Suppressor macrophage treated with lipopolysaccharide for 1 hour (primary cell): ENCODE results near the gene SYNRG.
"Not testable (repeated sequence)": the region's sequence is repeated elsewhere in the genome, so short reads cannot be mapped to it uniquely, and the experiment has no call there.

Experiments used
- DNase-seq, 3 donors: peaks; one replicate each; pipeline ENCODE4 v3.0.0-alpha.2; 2020 to 2022

SYNRG gene, protein sequence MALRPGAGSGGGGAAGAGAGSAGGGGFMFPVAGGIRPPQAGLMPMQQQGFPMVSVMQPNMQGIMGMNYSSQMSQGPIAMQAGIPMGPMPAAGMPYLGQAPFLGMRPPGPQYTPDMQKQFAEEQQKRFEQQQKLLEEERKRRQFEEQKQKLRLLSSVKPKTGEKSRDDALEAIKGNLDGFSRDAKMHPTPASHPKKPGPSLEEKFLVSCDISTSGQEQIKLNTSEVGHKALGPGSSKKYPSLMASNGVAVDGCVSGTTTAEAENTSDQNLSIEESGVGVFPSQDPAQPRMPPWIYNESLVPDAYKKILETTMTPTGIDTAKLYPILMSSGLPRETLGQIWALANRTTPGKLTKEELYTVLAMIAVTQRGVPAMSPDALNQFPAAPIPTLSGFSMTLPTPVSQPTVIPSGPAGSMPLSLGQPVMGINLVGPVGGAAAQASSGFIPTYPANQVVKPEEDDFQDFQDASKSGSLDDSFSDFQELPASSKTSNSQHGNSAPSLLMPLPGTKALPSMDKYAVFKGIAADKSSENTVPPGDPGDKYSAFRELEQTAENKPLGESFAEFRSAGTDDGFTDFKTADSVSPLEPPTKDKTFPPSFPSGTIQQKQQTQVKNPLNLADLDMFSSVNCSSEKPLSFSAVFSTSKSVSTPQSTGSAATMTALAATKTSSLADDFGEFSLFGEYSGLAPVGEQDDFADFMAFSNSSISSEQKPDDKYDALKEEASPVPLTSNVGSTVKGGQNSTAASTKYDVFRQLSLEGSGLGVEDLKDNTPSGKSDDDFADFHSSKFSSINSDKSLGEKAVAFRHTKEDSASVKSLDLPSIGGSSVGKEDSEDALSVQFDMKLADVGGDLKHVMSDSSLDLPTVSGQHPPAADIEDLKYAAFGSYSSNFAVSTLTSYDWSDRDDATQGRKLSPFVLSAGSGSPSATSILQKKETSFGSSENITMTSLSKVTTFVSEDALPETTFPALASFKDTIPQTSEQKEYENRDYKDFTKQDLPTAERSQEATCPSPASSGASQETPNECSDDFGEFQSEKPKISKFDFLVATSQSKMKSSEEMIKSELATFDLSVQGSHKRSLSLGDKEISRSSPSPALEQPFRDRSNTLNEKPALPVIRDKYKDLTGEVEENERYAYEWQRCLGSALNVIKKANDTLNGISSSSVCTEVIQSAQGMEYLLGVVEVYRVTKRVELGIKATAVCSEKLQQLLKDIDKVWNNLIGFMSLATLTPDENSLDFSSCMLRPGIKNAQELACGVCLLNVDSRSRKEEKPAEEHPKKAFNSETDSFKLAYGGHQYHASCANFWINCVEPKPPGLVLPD (N-terminal part only)

DNA sequence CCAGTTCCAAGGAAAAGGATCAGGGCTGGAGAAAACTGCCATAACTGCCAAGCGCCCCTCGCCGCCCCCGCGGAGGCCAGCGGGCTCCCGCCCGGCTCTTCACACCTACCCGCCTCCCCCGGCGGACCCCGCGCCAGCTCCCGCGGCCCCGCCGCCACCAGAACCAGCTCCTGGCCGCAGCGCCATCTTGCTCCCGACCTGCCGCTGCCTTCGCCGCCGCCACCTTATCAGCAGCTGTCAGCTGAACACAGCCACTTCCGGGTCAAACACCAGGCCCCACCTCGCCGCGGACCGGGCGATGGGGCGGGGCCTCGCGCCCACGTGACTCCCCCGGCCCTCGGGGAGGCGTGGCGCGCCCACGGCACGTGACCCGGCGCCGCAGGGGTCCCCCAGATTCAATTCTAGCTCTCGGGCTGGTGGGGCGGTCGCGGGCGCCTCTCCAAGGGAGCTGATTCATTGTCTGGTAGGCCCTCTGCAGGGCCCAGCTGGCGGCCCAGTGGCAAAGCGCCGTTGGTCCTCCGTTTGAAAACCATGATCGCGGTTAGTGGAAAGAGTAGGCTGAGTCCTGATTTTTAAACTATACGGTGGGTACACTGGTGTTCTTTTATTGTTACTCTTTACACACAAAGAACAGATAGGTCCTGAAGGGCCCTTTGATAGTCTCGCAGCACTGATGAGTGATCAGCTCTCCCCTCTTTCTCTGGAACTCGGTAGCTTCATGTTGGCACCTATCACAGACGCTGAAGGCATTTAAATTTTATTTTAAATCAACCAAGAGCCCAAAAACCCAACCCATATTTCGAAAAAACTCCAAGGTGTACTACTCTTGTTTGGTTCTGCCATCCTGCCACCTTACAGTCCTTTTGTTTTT, at the start of gene SYNRG:
SYNRG (minus strand) TSS at position 249 of the 871 bp plus-strand sequence; CDS start at position 186, 63 bp downstream.
- peak; percentile 93 to 97 (median 96) for DNase-seq

DNA sequence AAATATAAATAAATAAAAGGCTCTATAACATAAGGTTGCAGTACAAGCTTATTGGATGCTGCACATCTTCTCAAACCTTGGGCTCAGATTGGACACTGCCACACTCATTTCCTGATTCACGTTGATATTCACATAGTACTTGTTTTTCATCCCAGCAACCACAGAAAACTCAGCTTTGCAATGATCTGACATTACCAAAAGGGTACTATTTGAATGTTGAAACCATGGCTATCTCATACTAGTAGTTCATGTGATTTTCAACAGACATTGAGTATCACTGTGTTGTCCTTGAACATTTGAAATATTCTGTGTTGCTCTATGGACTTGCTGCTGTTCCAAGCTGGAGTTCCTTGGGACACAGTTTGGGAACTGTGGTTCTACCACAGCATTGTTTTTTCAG, 48.0 kb upstream of the SYNRG start:
- DNase-seq: no peak

DNA sequence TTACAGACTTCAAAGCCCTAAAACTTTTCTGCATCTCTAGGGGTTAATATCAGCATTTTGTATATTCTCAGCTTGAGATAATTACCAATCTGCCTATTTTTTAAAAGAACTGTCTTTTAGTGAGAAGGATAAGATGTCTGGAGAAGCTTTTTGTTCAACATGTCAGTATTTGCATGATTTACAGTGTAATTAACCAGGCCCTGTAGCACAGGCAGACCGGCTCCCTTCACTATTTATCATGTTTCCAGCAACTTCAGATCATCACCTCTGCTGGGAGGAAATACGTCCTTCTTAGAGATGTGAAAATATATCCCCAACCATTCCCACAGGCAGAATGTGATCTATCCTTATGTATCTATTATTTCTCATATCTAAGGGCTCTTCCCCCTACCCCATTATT, 42.6 kb upstream of the SYNRG start:
- DNase-seq: no peak

DNA sequence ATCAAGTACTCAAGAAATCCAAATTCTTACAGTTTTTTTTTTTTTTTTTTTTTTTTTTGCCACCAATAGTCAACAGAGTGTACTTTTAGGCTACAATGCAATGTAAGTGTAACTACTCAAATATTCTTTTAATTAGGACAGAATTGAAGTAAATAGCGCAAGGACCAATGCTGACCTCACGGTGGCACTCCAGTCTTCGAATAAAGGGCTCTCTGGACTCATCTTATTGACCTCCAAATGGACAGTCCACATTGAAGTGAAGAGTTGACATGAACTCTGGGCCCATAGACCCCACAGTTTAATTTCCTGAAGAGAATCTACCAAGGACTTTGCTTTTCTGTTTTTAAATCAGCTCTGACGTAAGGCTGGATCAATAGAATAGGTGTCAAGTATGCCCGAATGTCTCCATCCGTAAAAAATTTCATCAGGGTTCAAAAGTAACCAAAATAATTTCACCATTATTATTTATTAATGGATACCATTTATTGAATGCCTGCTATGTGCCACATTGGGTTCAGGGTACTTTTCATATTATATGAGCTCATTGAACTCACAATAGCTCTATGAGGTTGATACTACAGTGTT, 41.3 kb upstream of the SYNRG start:
- peak; percentile 59 to 67 (median 61) for DNase-seq

DNA sequence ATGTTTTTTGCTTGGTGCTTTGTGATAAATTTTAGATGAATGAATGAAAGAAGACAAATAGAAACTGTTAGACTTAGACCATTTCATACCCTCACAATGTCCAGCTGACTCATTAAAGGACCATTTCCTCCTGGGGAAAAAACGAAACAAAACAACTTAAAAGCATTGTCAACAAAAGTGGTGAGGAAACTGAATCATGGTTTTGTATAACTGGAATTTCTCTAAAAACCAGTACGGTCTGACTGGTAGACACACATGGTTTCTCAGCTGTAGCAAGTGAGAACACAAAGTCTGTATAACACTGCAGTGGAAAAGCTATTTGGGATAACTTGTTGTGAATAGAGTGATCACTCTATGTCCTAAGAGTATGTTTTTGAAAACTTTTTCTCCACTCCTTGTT, 39.3 kb upstream of the SYNRG start:
- peak; percentile 73 to 94 (median 89) for DNase-seq

DNA sequence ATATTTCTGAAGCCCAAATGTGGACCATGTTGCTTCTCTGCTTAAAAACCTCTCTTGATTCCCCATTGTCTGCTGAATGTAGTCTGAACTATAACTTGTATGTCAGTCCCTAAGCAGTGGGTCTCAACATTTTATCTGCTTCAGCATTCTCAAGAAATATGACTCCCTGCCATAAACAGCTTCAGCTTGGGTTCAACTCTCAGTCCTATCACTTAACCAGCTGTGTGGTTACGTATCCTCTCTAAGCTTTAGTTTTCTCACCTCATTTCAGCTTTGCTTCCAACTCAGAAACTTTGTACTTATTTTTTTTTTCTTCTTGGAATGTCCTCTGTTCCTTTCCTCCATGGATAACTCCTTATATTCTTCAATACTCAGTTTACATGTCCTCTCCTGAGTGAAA, 38.6 kb upstream of the SYNRG start:
- no peak for DNase-seq

DNA sequence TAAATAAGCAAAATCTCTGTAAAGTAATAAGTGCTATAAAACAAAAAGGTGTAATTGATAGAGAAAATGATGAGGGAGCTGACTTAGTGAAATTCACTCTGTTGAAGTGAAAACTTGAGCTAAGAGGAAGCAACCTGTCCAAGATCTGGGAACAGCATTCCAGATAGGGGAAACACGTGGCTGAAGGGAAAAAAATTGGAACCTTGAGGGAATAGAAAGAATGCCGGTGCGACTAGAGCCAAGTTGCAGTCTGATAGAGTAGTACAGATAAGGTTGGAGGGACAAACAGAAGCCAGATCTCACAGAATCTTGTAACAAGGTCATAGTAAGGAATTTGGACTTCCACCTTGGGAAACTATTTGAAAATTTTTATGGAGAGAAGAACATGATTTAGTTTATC, 34.7 kb upstream of the SYNRG start:
- DNase-seq: no peak

DNA sequence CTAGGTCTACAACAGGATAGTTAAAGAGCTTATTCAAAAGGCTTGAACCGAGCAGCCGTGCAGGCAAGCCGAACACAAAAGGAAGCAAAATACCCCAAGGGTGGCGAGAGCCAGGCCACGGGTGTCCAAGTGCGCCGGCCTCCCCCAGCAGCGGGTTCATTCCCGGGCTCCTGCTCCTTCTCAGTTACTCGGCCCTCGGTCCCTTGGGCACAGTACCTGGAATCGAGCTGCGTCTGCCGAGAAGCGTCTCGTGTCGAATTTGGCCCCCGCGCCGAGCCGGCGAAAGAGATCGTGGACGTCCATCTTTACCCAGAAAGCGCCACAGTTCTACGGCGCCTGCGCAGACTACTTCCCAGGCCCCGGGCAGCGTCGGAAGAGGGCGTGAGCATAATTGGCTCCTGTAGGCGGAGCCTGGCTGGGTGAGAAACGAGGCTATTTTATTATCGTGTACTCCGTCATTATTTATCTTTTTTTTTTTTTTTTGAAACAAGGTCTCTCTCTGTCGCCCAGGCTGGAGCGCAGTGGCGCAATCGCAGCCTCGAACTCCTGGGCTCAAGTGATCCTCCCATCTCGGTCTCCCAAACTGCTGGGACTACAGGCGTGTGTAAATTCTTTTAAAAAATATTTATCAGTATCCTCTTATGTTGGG, 34.0 kb upstream of the SYNRG start, which contains the start of gene DDX52:
DDX52 (minus strand) TSS at position 329 of the 649 bp plus-strand sequence; CDS start at position 303, 26 bp downstream.
- DNase-seq: peak; percentile 96 to 98 (median 96)

DNA sequence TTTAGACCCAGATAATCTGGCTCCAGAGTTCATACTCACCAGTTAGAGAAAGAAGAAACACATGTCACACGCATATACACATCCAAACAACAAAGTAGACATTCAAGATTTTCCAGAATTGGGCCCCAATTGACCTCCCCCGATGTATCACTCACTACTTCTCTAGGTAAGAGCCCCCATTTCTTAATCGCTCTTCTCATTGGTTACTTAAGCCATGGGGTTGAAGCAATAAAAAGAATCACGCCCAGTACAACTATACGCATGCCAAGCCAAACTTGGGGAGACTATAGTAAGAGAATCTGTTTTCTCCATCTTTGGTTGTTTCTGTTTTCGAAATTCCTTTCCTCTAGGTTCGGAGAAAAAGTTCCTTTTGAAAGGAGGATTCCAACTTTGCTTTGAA, 33.5 kb upstream of the SYNRG start:
- peak; percentile 27 to 52 (median 39) for DNase-seq

DNA sequence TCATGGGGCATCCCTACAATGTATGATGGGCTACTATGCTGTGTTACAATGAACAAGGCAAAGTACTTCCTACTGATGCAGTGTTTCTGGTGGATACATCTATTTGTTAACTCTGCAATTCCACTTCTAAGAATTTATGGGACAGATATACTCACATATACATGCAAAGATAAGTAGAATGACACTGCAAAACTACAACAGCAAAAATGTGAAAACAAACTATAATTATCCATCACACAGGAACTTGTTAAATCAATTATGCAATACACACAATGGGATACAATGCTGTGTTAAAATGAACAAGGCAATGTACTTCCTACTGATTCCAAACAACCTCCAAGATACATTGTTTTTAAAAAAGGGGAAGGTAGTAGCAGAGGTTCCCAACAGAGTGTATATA, 30.8 kb upstream of the SYNRG start:
- no peak for DNase-seq

DNA sequence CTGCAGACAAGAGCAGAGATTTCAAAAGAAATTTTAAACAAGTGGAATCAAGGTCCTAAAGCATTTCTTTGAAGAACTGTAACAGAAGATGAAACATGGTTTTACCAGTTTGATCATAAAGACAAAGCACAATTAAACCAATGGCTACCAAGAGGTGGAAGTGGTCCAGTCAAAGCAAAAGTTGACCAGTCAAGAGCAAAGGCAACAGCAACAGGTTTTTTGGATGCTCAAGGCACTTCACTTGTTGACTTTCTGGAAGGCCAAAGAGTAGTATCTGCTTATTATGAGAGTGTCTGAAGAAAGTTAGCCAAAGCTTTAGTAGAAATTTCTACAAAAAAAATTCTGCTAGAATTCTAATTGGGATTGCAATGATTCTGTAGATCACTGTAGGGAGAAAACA, 28.7 kb upstream of the SYNRG start:
- no peak for DNase-seq

DNA sequence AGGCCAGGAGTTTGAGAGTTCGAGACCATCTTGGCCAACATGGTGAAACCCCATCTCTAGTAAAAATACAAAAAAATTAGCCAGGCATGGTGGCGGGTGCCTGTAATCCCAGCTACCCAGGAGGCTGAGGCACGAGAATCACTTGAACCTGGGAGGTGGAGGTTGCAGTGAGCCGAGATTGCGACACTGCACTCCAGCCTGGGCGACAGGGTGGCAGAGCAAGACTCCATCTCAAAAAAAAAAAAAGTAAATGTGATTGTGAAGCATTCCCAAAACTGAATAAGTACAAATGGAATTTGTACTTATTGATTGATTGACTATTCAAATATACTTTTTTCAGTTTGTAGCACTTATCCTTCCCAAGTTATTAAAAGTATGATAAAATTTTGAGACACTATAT, 7.2 kb upstream of the SYNRG start:
- not testable (repeated sequence) for DNase-seq

DNA sequence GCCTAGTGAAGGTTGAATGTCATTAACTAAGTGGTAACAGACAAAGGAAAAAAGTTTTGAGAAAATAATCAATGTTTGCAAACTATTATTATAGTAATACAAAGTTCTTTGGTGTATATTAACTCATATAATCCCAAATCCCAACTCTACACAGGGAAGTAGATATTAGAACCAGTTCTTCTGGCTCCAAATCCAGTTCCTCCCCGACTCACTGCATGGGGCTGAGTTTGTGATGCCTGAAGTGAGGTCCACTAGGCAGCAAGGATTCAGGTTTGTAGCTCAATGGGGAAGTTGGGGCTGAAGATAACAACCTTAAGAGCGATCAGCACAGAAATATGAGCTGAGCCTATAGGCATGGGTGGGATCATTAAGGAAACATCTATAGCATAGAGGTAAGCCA, 5.6 kb upstream of the SYNRG start:
- no peak for DNase-seq

DNA sequence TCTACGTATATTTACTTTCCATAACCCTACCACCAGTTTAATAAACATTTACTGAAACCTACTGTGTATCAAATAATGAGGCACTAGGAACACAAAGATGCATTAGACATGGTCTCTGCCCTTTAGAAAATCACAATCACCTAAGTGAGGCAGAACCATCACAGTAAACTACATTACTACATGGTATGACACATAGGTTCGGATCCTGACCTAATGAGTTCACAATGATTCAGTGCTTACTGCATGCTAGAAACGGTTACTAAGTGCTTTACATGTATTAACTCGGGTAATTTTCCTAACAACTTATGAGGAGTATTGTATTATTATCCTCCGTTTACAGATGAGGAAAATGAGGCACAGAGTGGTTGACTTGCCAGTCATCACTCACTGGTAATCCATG, 5.2 kb upstream of the SYNRG start:
- DNase-seq: no peak

DNA sequence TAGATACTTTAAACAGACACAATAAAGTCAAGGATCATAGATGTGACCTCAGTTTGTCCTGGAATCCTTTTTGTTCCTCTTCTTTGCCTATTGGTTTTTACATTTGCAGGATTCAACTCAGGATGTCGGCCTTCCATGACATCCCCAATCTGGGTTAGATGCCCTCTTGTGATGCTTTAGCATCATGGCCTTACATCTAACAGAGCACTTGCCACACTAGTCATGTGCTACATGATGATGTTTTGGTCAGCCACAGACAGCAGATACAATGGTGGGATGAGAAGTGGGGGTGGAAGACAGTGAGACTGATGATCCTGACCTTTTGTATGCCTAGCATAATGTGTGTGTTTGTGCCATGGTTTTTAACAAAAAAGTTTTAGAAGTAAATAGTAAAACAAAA, 1.8 kb upstream of the SYNRG start:
- peak; percentile 38 to 57 (median 52) for DNase-seq

DNA sequence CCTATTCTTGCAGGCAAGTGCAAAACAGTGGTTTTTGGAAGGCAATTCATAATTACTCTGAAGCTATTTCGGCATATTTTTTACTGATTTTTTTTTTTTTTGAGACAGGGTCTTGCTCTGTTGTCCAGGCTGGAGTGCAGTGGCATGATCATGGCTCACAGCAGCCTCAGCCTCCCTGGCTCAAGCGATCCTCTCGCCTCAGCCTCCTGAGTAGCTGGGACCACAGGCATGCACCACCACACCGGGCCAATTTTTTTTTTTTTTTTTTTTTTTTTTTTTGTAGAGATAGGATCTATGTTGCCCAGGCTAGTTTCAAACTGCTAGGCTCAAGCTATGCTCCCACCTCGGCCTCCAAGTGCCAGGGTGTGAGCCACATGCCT, 813 bp upstream of the SYNRG start:
- not testable (repeated sequence) for DNase-seq

DNA sequence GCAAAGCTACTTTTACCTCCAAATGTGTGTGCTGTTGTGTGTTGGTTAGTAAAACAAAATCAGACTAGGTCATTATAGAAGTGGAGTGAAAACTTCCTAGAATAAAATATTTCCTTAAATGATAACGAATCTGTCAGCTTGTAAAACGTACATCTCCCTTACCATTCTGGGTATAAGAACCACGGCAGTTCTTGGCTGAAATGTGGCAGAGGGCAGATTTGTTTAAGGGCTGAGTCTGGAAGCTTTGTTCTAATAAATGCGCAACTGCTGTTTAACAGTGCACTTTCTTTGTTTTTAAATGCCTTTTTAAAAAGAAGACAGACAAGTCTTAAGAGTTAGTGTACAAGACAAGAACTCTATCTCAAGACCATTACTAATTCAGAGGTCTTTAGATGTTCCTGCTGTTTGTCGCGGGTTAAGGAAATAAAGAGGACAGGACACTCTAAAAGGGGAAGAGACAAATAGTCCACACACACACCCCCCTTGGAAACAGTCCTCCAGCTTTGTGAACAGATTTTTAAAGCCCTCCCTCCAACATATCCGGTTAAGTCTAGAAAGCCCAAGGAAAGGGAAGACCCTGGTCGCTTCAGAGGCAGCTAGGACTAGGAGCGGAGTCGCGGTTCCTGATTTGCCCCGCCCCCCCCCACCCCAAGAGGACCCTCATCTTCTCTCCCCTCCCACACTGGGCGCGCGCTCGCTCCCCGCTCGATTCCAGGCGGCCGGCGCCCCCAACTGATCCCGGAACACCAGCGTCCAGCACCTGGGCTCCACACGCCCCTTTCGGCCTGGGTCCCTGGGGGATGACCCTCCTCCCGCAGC, 658 bp downstream of the SYNRG start:
- peak; percentile 48 to 54 (median 53) for DNase-seq

DNA sequence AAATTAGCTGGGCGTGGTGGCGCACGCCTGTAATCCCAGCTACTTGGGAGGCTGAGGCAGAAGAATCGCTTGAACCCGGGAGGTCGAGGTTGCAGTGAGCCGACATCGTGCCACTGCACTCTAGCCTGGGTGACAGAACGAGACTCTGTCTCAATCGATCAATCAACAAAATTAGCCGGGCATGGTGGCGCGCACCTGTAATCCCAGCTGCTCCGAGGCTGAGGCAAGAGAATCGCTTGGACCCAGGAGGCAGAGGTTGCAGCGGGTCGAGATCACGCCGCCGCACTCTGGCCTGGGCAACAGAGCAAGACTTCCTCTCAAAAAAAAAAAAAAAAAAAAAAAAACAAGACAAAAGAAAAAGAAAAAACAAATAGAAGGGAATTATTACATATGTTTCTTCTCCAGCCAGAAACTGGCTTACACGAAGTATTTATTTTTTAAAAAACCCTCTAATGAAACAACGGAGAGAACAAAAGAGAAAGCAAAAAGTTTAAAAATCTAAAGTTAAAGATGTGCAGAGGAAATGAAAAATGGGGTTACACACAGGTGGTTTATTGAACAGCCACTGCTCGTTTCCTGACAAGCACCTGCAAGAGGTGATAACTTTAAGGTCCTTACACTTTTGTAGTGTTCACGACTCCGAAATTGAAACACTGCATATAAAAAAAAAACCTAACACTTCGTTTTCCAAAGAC, 1.4 kb downstream of the SYNRG start:
- DNase-seq: no peak

DNA sequence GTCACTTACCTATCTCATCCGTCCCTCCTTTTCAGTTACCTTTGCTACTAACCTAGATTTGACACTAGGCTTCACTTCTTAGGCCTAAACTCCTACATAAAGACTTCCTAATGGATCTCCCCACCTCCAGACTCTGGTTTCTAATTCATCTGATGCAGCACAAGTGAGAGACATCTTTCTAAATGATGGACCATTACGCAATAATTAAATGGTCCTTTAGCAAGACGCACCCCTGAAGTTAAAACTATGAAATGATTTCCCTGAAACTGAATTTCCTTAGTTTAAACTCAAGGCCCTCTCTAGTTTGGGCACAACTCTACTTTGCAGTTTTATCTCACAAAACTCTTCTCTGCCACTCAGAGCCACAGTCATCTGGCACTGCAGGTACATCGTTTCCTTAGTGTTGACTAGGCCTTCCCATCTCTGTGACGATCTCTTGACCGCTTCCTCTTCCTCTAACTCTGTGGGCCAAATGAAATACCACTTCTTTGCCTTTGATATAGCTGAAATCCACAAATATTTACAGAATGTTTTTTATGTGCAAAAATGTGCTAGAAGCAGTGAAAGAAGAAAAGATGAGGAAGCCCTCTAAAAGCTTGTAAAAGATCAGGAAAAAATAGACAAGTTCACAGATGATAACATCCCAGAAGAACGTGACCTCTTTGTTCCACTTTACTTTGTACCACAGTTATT, 3.3 kb downstream of the SYNRG start:
- peak; percentile 30 to 42 (median 31) for DNase-seq
